ENCODE data around the gene PPP6R3.

- TF ChIP-seq POLR2A (IDR thresholded peaks at IDR 0.05) (no peak), CTCF (IDR thresholded peaks at IDR 0.05) (no peak)
Observed at GRCh38 chr11:68438658-68439259, 21.8 kb upstream of the PPP6R3 start.

All from stomach (tissue), 4 donors.